Thyroid gland (tissue), 4 donors: ENCODE data around the gene TDRD1.

Experiments
- POLR2A ChIP-seq, 2 donors: fragments of 450-650 bp; IDR thresholded peaks; one replicate each; pipeline ENCODE4 v1.6.1; 2017; ENCODE audit warnings: antibody characterized with exemption in 2 of 2, mild to moderate bottlenecking in 2 of 2, moderate library complexity in 1 of 2
- TF ChIP-seq, protein P1 (sequence below), 6 experiments: fragments of 200-600 bp in 3 of 6; fragments of 450-650 bp in 3 of 6; sonication (generic) in 3 of 6; IDR thresholded peaks; one replicate each; pipeline ENCODE4 v1.5.1; 2016 to 2019; ENCODE audit warnings: antibody characterized with exemption in 6 of 6, mild to moderate bottlenecking in 2 of 6, inconsistent platforms in 1 of 6, moderate library complexity in 1 of 6

DNA sequence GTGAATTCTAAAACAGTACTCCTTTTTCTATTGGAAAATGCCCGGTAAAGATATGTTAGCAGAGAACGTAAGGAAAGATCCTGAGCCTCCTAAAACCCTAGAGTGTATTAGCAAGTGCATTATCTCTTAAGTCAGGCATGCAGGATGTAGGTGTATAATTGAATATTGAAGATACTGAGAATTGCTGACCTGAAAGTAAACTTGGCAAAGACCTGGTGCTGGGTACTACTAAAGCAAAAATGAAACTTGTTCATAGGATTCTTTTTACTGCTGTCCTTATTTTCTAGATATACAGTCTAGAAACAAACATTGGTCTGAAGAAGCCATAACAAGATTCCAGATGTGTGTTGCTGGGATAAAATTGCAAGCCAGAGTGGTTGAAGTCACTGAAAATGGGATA is 41.1 kb downstream of the TDRD1 start:
- TF ChIP-seq, protein P1, sequence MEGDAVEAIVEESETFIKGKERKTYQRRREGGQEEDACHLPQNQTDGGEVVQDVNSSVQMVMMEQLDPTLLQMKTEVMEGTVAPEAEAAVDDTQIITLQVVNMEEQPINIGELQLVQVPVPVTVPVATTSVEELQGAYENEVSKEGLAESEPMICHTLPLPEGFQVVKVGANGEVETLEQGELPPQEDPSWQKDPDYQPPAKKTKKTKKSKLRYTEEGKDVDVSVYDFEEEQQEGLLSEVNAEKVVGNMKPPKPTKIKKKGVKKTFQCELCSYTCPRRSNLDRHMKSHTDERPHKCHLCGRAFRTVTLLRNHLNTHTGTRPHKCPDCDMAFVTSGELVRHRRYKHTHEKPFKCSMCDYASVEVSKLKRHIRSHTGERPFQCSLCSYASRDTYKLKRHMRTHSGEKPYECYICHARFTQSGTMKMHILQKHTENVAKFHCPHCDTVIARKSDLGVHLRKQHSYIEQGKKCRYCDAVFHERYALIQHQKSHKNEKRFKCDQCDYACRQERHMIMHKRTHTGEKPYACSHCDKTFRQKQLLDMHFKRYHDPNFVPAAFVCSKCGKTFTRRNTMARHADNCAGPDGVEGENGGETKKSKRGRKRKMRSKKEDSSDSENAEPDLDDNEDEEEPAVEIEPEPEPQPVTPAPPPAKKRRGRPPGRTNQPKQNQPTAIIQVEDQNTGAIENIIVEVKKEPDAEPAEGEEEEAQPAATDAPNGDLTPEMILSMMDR (IDR thresholded peaks at IDR 0.05), result no peak
- no peak for TF ChIP-seq POLR2A (IDR thresholded peaks at IDR 0.05)
